Renal cortex interstitium (tissue), 11 donors: Measurements from ENCODE around the gene RPP14. TPM values are rescaled to one million over a fixed set of nuclear protein-coding genes. Genes with fewer than 3 reads are reported as not detected.
"Not testable (repeated sequence)": the region's sequence is repeated elsewhere in the genome, so short reads cannot be mapped to it uniquely, and the experiment has no call there.

Experiments
- DNase-seq, 11 donors: peaks; one replicate each; pipeline ENCODE4 v3.0.0-alpha.2; 2013; ENCODE audit warnings: low read depth in 9 of 11, low spot score in 4 of 11; ENCODE audit errors: extremely low read depth in 1 of 11
- polyA plus RNA-seq, 3 donors: library from polyadenylated mRNA; unstranded; fragments of 120-200 nt; gene quantifications; one replicate each; pipeline ENCODE4 v1.2.1, GENCODE V29; 2013; ENCODE audit not compliant: insufficient read length in 3 of 3

The RPP14 gene
- polyA plus RNA-seq, 3 donors, result 19.8 to 23.4 (median 21.1) TPM

- no peak for DNase-seq
Observed at GRCh38 chr3:58285334-58285733, 20.7 kb upstream of the RPP14 start.

DNA sequence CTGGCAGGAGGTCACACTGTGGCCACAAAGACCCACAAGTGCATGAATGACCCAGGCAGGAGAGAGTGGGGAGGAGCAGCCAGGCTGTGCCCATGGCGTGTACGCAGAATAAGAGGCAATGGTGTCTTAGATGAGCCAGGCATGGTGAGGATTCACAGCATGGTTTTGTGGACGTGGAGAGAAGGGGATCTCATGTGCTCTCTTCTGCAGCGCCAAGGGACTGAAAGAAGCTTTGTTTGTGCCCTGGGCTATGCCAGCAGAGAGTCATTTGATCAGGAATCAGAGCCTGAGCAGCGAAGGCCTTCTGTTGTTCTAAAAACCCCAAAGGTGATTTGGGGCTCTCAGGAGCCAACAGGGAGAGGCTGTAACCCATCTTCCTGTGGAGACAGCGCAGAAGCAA, 18.7 kb upstream of the RPP14 start:
- DNase-seq, result no peak

DNA sequence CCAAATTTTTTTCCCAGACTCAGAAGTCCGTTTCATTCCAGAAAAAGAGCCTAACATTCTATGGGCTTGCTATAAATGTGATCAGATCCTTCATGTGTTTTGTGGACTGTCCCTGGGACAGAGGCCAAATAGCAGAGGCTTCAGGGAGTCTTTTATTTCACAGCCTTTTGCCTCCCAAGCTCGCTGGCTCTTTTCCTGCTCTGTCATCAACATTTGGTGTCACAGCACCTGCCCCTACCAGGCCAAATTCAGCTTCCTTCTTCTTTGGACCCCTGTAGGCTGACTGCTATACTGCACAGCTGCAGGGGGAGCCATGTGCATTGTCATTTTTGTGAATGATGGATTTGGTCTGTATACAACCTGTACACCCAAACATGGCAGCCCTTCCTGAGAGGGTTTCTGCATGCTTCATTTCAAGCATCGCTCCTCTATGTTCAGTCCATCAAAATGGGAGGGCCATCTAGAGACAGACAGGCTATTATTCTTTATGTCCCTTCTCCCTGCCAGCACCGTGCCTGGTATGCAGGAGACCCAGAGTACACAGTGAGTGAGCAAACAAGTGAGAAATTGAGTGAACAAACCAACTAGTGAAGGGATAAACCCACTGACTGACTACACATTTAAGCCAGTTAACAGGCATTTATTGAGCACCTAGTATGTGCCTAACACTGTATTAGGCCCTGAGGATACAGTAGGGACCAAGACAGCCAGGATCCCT, 17.9 kb upstream of the RPP14 start:
- DNase-seq, result no peak

DNA sequence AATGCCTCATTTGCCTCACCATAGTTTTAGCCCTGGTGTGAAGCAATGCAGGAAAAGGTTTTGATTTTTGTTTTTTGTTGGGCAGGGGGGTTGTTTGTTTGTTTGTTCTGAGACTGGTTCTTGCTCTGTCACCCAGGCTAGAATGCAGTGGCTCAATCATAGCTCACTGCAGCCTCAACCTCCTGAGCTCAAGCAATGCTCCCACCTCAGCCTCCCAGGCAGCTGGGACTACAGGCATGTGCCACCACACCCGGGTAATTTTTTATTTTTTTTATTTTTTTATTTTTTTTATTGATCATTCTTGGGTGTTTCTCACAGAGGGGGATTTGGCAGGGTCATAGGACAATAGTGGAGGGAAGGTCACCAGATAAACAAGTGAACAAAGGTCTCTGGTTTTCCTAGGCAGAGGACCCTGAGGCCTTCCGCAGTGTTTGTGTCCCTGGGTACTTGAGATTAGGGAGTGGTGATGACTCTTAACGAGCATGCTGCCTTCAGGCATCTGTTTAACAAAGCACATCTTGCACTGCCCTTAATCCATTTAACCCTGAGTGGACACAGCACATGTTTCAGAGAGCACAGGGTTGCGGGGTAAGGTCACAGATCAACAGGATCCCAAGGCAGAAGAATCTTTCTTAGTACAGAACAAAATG, 17.0 kb upstream of the RPP14 start:
- DNase-seq, result not testable (repeated sequence)

DNA sequence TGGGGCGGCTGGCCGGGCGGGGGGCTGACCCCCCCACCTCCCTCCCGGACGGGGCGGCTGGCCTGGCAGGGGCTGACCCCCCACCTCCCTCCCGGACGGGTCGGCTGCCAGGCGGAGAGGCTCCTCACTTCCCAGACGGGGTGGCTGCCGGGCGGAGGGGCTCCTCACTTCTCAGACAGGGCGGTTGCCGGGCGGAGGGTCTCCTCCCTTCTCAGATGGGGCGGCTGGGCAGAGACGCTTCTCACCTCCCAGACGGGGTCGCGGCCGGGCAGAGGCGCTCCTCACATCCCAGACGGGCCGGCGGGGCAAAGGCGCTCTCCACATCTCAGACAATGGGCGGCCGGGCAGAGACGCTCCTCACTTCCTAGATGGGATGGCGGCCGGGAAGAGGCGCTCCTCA, 15.6 kb upstream of the RPP14 start:
- DNase-seq, result not testable (repeated sequence)

DNA sequence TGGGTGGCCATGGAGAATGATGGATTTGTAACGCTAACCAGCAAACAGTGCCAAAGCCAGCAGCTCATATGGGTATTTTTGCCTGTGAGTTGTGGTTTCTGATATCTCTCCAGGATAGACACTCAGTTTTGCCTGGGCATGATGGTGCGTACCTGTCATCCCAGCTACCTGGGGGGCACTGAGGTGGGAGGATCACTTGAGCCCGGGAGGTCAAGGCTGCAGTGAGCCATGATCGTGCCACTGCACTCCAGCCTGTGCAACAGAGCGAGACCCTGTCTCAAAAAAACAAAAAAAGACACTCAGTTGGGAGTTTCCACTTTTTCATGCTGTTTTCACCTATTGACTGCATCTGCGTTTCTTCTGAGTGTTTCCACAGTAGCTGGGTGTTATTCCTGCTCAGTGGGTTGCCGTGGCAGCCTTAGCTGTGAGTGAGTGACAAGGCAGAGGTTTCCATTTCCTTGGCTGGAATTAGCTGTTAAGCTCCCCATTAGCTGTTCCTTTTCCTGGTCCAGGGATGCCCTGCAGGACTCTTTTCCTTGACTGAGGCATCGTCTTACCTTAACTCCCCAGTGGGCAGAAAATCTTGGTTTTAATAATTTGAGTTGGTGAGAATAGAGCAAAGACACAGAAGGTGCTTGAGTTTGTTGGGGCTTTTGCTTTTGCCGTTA, 14.2 kb upstream of the RPP14 start:
- no peak for DNase-seq

GRCh38 chr3:58292866-58293265, 13.2 kb upstream of the RPP14 start:
- DNase-seq, result no peak

- no peak for DNase-seq
Observed at GRCh38 chr3:58293516-58293915, 12.5 kb upstream of the RPP14 start.

DNA sequence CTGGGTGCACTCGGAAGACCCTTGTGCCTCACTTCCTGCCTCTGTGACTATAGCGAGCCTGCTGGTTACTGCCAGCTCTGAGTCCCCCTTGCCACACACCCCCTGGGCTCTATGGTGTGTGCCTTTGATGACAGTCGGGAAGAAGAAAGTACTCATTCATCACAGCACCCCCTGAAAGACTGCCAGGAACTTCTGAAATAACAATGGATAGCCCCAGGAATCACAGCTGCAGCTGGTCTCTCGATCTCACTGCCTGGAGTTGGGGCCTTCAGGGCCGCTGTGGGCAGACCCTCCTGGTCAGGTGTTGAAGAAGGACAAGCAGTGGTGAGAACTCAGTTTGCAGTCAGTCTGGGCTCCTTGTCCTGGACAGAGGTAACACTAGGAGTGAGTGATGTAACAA, 9.8 kb upstream of the RPP14 start:
- no peak for DNase-seq

- no peak for DNase-seq
Observed at GRCh38 chr3:58296843-58297242, 9.2 kb upstream of the RPP14 start.

DNA sequence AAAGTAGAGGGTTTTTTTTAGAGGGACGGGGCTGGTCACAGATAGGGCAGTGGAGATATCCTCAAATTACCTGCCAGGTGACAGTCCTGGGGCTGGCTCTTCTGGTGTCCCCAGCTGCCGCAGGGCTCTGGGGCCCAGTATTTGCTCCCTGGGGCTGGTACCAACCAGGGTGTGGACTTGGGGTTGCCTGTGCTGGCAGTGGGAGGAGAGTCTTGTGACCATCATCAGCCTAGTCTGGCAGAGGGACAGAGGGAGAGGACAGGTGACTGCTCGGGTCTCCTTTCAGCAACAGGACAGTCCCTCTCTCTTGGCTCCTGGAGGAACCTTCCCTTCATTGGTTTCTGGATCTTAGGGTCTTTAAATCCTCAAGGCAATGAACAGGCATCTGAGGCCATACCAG, 7.9 kb upstream of the RPP14 start:
- no peak for DNase-seq

DNA sequence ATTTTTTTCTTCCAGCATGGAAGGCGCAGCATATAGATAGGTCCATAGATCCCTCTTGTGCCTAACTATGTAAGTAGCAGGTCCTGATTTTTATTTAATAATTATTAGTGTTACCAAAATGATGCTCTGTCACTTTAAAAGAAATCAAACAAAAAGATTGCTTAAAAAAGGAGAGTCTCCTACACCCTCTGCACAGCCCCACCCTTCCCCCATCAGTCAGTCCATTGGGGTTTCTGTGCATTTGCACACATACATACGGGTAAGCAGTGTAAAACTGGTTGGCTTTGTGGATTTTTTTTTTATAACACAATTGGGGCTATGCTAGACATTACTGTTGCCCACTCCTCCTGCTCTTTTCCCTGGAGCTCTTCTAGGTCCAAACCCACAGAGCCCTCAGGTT, 7.0 kb upstream of the RPP14 start:
- DNase-seq, result no peak

DNA sequence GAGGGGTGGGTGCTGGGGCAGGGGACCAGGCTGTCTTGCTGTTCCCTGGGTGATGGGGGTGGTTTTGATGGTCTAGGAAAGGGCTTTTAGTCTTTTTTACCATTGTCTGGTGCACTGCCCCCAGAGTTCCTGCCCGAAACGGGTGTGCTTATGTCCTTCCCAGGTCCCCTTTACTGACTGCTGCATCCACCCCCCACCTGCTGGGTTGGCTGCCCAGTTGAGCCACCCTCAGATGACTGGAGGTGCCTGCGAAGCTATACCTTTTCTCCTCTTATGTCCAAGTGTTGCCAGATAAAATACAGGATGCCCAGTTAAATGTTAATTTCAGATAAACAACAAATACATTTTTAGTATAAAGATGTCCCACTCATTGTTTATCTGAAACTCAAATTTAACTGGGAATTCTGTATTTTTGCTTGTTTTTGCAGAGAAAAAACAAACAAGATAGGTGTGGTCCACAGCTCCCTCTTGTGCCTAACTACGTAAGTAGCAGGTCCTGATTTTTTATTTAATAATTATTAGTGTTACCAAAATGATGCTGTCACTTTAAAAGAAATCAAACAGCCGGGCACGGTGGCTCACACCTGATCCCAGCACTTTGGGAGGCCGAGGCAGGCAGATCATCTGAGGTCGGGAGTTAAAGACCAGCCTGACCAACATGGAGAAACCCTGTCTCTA, 6.1 kb upstream of the RPP14 start:
- peak in 2 of 11 donors; percentile 32 to 39 for DNase-seq

GRCh38 chr3:58307639-58308215, 1.7 kb downstream of the RPP14 start:
- DNase-seq, result peak in 2 of 11 donors; percentile 28 to 58

DNA sequence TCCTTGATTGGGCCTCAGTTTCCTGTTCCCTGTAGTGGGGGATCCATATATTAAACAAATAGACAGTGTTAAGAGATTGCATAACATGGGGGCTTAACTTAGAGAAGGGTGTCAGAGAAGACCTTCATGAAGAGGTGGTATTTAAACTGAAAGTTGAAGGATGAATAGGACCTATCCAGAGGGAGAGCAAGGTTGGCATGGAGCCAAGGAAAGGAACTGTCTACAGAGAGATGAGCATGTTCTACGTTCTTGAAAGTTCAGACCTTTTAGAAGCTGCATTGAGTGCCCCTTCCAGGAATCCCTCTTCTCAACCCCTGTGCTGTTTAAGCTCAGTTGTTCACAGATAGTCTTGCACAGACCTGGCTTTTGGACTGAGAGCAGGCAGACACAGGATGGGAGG, 2.7 kb downstream of the RPP14 start:
- no peak for DNase-seq

GRCh38 chr3:58317811-58318210, 11.8 kb downstream of the RPP14 start:
- DNase-seq, result no peak

- no peak for DNase-seq
Observed at GRCh38 chr3:58321791-58322190, 15.7 kb downstream of the RPP14 start.

DNA sequence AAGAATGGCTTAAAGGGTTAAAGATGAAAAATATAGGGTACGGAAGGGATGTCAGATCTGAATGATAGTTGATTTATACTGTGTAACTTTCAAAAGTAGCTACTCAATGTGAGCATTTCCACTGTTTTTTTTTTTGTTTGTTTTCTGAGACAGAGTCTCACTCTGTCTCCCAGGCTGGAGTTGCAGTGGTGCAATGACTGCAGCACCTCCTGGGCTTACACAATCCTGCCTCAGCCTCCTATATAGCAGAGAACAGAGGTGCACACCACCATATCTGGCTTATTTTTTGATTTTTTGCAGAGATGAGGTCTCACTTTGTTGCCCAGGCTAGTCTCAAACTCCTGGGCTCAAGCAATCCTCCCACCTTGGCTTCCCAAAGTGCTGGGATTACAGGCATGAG, 16.7 kb downstream of the RPP14 start:
- no peak for DNase-seq

- DNase-seq, result no peak
Observed at GRCh38 chr3:58323529-58324390, 17.7 kb downstream of the RPP14 start.
